Hypothalamus (tissue), 51 donors: ENCODE results near the gene SLX4.

Experiments used
- DNase-seq, 51 donors: peaks; one replicate each; lab custom pipeline; 2025; lab: John Stamatoyannopoulos, UW

Gene SLX4

DNA sequence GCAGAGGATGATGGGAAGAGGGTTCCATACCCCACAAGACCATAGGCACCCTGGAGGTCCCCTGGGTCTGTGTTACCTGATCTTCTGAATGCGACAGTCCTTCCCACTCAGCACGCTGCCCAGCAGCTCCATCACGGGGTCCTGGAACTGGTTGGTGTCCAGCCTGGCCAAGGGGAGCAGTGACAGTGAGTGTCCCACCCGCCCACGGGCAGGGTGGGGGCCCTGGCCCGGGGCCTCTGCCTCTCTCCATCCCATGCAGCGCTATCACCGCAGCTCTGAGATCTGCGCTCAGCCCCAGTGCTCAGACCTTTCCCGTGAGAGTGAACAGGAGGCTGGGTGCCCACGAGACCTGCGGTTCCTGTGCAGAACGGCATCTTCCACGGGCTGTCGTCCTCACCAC lies 49.8 kb downstream of the SLX4 start:
- DNase-seq: no peak

DNA sequence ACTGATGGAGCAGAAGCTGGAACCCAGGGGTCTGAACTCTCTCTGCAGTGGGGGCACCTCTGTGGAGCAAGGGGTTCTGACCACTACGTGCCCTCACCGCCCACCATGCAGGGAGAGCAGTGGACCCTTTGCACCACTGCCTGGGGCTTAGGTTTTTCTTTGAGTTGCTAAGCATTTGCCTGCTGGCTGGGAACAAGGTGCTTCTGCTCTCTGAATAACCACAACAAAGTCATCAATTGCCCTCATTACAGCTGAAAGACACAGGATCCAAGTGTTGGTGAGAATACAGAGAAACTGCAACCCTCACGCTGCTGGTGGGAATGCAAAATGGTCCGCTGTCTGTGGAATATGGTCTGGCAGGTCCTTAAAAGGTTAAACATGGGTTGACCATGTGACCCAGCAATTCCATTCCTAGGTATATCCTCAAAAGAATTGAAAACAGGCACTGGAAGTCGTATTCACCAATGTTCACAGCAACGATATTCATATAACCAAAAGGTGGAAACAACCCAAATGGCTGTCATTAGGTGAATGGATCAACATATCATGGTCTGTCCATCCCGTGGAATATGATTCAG lies 57.0 kb downstream of the SLX4 start:
- DNase-seq: no peak

DNA sequence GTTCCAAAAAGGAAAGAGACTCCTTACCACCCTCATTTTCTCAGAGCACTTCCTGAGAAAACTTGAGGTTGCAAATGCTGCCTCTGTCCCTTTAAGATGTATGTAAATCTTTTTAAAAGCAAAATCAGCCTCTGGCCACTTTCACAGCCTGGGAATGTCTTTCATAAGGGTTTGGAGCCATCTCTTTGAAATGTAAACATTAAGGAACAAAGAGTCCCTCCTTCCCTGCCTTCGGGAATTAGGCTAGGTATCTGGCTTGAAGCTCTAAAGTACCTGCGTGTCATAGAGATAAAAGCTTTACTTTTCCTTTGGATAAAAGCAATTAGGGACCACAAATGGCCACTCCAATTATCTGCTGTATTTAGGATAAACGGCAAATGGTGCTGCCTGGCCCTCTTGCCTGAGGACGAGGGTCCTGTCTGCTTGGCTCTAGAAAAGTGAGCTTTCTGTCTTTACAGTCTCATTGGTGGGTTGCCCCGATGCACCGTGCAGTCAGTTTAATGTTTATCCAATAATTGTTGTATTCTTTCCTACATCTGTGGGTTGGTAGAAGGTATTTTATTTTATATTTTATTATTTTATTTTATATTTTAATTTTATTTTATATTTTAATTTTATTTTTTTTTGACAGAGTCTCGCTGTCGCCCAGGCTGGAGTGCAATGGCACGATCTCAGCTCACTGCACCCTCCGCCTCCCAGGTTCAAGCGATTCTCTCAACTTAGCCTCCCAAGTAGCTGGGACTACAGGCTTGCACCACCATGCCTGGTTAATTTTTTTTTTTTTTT lies 58.1 kb downstream of the SLX4 start:
- DNase-seq: no peak

- DNase-seq: no peak
These were observed 60.3 kb downstream of the SLX4 start for GRCh38 chr16:3550851-3551847.

GRCh38 chr16:3549906-3550305 lies 61.5 kb downstream of the SLX4 start:
- no peak for DNase-seq

GRCh38 chr16:3548859-3549258 lies 62.5 kb downstream of the SLX4 start:
- DNase-seq: no peak

DNA sequence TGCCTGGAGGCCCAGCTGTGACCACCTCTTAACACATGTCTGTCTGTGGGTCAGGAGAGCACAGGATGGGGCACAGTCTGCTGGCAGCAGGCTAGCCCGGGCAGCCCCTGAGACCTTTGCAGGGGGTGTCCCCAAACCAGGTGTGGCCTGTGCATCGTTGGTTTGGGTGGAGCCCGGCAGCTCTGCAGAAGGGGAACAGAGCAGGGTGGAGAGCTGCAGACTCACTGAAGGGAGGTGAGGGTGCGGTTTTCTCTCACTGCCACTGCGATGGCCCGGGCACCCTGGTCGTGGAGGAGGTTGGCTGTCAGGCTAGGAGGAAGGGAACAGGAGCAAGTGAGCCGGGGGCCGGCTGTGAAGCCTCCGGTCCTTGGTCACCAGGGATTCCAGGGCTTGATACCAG lies 63.0 kb downstream of the SLX4 start:
- DNase-seq: no peak

- no peak for DNase-seq
These were observed 64.3 kb downstream of the SLX4 start for GRCh38 chr16:3546986-3547682.

DNA sequence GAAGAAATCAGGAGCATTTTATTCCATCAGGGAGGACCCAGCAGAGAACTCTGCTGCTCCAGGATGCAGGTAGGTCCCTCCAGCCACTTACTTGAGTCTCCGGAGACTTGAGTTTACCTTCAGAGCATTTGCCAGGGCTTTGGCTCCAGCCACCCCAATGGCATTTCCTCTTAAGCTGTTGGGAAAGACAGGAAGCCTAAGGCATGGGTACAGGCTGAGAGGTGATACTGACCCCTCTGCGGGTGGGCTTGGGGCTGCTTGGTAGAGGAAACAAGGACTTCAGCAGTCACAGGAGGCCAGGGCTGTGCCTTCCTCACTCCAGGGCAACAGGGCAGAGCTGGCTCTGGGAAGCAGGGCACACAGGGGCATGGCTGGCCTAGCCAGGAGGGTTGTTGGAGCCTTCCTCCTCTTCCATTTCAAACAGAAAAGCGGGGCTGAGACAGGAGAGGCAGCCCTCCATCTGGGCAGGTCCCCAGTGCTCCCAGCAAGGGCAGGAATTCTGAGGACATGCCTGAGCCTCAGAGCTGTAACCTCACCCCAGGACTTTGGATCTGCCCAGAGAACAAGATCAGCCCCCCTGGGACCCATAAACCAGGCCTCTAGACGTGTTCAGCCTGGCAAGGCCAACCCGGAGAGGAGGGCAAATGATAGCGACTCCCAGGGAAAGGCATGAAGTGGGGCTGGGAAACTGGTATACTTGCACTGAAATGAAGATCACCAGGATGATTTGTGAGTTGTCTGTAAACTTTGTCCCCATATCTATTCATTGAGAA lies 68.6 kb downstream of the SLX4 start:
- no peak for DNase-seq

DNA sequence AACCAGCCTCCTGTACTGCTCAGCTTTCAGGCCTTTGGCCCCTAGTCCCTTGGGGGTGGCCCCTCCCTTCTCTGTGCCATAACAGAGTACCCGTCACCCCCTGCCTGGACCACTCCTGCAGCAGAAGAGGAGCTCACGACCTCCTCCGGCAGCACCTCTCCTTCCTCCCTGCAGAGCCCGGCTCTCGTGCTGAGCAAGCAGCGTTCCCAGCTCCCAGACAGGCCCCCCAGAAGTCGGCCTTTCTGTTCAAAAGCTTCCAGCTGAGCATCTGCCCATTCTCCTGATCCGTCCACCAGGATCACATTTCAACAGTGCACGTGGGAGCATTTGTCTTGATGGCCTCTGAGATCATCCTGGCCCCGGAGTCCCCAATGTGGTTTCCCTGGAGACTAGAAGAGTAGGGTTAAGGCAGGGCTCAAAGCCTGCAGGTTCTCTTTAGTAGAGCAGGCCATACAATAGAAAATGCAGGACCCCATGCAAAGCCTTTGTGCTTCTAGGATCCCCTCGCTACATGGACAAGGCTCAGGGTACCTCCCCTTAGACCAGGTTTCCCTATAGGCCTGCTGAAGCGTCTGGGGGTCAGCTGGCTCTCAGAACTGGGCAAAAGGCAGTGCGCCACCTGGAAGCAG lies 69.8 kb downstream of the SLX4 start:
- no peak for DNase-seq

- DNase-seq: no peak
These were observed 73.2 kb downstream of the SLX4 start for GRCh38 chr16:3538222-3538621.

DNA sequence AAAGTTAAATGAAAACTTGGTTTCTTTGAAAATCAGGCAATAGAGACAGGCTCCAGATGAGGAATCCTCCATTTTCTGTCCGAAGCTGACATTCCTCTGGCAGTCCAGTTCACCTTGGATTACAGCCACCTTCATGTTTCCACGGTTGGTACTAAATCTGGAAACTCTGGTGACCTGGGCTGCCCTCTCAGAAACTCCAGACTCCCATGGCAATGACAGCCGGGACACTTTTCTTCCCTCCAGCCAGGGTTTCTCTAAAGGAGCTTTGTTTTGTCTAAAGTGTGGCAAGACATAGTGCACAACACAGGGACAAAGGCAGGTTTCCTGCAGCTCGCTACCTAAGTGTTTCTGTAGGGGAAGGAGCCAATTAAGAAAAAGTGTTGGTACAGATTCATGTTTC lies 74.6 kb downstream of the SLX4 start:
- DNase-seq: peak in 15 of 51 donors; percentile 3 to 52 (median 11)

- DNase-seq: no peak
These were observed 75.1 kb downstream of the SLX4 start for GRCh38 chr16:3536271-3536731.

GRCh38 chr16:3534126-3534525 lies 77.3 kb downstream of the SLX4 start:
- DNase-seq: no peak

DNA sequence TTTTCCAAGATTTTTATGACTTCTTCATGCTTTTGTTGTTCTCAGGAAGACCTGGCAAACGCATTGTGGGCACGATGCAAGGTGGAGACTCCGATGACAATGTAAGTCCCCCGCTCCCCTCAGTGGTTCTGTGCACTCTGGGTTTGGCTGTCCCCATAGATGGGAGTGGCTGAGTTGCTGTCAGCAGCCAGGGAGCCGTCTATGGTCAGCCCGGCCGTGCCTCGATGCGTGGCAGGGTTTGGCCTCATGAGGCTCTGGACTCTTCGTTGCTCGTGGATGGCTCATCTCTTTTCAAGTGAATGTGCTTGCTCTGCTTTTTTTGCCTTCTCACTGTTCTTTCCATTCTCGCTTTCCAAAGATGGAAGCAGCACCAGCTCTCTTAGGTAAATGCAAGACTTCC lies 78.7 kb downstream of the SLX4 start:
- no peak for DNase-seq
